HG03095 (cell line): ENCODE results near the gene HOXA6.

Source experiments
- ATAC-seq: cut with Tn5 transposase; IDR thresholded peaks from one replicate; pipeline ENCODE4 v1.9.1; 2021; ENCODE audit warnings: moderate library complexity; ENCODE audit not compliant: unreplicated experiment

HOXA6 gene

GRCh38 chr7:27151931-27152815 lies 4.6 kb upstream of the HOXA6 start, which contains the start of gene HOXA3:
TSS of gene HOXA3 (minus strand) at chr7:27152583. CDS start at chr7:27110640, 41,943 bp downstream.
- no peak for ATAC-seq

- ATAC-seq, result no peak
Observed at GRCh38 chr7:27151341-27151930, 3.9 kb upstream of the HOXA6 start.

GRCh38 chr7:27150568-27151340 lies 3.2 kb upstream of the HOXA6 start:
- peak; percentile 89 for ATAC-seq

GRCh38 chr7:27149842-27150567 lies 2.4 kb upstream of the HOXA6 start:
- ATAC-seq, result no peak

- ATAC-seq, result no peak
Observed at GRCh38 chr7:27148756-27149641, 1.4 kb upstream of the HOXA6 start.

- ATAC-seq, result no peak
Observed at GRCh38 chr7:27148031-27148755, 619 bp upstream of the HOXA6 start.

GRCh38 chr7:27146491-27147198 lies 929 bp downstream of the HOXA6 start:
- no peak for ATAC-seq

- ATAC-seq, result no peak
Observed at GRCh38 chr7:27145914-27146412, 1.6 kb downstream of the HOXA6 start.

- ATAC-seq, result no peak
Observed at GRCh38 chr7:27145165-27145913, 2.2 kb downstream of the HOXA6 start.

GRCh38 chr7:27144781-27145164 lies 2.8 kb downstream of the HOXA6 start:
- no peak for ATAC-seq

GRCh38 chr7:27143950-27144780 lies 3.4 kb downstream of the HOXA6 start:
- ATAC-seq, result no peak

GRCh38 chr7:27143023-27143949 lies 4.3 kb downstream of the HOXA6 start, which contains the start of gene HOXA5:
TSS of gene HOXA5 (minus strand) at chr7:27143681. CDS start at chr7:27143607, 74 bp downstream.
- ATAC-seq, result no peak

- no peak for ATAC-seq
Observed at GRCh38 chr7:27142580-27143022, 5.0 kb downstream of the HOXA6 start.

- no peak for ATAC-seq
Observed at GRCh38 chr7:27141923-27142579, 5.5 kb downstream of the HOXA6 start.
